Bone marrow (tissue), 2 donors: ENCODE data around the gene MBNL2.

Experiments
- DNase-seq, 2 donors: peaks; one replicate each; lab custom pipeline; 2025; lab: John Stamatoyannopoulos, UW

MBNL2 gene

DNA sequence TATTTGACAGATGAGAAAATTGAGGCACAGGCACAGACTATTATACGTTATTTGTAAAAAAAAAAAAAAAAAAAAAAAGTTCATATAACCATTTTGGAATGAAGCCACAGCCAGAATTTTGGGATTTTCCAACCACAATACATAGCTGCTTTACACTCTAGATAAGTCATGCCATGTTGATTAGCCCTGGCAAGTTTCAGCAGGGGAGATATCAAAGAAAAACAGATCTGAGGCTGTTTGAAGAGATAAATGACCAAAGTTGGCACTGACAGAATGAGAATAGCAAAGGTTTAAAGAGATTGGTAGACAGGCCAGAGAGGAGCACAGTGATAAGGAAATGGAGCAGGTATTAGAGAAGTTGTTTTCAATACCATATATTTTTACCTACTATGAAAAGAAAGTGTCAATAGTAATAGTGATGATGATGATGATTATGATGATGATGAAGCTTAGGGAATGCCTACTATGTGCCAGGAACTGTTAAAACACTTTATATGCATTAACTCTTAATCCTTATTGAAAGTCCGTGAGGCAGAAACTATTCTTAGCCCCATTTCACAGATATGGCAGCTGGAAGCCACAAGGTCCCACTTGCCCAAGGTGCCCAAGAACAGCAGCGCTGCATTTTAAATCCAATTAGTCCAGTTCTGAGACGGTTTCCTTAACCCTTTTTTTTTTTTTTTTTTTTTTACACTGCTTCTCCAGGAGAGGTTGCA, 105.5 kb downstream of the MBNL2 start:
- no peak for DNase-seq

DNA sequence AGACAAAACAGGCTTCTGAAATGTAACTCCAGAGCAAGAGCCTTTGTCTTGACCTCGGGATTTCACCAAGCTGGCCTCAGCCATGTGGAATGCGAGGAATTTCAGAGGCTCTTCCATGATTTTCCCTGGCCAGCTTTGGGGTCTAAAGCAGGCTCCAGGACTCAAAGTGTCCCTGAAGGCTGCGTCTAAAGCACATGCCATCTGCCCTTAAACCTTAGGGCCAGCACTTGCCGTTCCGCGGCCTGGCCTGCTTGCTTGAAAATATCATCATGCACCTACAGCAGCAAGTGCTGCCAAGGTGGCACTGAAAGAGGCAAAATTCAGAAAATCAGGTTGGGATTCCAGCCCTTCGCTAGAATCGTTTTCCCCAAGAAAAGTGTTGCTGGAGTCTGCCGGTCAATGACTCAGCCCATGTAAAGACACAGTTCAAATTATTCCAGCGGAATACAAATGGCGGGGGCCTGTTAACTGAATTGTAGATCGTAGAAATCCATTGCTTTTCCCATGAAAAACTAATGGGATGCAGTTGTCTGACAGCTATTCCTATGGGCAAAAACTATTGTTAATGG, 106.2 kb downstream of the MBNL2 start:
- DNase-seq: no peak

DNA sequence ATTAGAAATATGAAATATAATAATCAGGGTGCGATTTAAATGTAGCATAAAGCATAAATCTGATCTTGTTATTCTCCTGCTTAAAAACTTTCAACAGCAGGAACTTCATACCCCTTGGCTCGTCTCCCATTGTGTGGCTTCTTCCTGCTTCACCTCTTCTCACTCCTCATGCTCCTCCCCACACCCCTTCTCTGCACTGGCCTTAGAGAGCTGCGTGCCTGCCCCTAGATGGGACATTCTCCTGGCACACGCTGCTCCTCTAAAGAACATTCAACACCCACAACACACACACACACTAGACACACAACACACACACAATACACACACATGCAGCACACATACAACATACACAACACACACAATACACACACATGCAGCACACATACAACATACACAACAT, 107.2 kb downstream of the MBNL2 start:
- DNase-seq: no peak

DNA sequence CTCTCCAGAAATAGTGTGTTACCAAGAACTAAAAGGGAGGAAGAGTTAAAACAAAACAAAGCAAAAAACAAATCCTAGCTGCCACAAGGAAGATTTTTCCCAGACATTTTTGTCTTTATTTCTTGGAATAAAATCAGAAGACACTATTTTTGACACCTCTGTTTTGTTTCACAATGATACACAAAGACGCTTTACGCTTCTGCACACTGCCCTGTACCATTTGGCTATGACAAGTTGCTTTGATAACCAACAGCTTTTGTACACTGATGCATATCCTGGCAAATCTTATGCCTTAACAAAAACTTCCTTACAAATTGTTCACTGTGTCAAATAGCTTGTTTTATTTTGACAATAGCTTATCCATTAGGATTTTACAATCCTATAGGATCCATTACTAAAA, 108.3 kb downstream of the MBNL2 start:
- DNase-seq: no peak

DNA sequence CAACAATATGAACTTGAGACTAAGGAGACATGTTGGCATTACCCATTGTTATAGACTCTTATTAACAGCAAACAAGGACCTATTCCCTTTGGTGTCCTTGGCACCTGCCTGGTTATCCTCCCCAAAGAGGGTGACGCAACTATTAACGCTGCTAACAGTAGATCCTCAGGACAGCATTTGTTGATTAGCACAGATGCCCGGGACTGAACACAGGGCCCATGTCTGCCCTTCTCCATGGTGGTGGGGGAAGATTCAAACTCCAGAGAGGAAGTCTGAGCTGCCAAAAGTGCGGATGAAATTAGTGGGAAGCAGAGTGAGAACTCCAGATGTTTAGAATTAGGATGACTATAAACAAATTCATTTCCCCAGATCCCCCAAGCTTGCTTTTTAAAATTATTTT, 110.6 kb downstream of the MBNL2 start:
- DNase-seq: no peak

DNA sequence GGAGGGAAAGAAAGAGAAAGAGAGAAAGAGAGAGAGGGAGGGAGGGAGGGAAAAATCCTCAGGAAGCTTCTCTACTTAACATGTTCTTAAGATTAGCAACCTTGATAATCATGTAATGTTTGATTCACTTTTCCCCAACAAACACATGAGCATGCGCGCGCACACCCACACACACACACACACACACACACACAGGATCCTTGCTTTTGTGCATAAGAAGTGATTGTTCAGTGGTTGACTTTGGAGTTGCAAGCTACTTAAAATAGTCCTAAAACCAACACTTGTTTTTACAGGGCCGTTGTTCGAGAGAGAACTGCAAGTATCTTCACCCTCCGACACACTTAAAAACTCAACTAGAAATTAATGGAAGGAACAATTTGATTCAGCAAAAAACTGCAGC, 111.8 kb downstream of the MBNL2 start:
- no peak for DNase-seq

DNA sequence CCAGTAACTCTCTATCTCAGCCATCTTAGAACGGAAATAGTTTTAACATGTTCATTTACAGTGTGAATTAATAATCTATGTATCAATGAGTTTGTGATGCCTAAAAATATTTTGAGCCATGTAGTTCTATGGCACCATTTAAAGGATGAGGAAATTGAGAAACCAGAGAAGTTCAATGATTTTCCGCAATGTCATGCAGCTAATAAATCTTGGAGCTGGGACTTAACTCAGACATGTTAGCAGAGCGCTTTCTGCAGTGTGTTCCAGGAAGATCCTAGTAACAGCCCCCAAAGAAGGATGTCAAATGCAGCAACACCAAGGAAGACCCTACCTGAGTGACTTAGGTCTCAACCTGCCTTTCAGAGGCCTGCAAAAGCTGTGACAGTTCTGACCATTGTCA, 112.6 kb downstream of the MBNL2 start:
- no peak for DNase-seq

DNA sequence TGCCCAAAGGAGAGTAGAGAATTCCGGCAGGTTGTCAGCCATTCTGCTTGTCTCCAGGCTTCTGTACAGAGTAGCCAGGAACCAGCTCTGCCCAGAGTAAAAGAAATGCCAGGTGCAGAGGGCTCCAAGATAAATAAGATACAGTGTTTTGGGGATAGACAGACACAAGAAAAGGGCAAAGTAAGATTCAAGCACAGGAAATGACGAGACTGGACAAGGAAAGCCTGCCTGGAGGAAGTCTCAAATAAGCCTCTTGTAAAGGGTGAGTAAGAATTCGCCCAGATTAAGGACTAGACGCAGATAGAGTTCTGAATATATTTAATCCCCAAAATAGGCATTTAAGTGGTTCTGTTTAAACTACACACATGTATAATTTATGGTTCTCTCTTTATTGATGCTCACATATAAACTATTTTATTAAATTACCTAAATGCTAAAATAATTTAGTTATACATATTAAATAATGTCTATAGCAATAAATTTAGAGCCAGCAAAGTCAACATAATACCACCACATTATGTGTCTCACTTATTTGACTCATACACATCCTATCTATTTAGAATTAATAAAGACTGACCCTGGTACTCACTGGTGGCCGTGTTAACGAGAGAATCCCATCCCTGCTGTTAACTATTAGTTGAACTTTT, 113.5 kb downstream of the MBNL2 start:
- no peak for DNase-seq

DNA sequence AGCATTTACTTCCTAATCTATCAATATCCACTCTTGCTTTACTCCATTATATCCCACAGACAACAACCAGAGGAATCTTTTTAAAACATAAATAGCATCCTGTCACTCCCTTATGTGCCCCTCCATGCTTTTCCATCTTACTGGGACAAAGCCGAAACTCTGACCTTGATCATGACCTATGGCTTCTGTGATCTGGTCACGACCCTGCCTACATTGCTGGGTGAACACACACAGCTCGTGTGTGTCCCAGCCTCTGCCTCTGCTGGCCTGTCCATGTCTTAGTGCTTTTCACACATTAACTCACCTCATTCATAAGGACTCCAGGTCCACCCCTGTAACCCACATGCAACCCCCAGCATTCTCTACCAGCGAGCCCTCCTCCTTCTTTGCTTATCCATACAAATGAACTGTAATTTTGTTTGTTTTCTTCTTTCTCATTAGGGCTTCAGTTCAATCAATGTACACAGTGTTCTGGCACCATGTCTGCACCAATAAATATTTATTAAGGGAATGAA, 115.9 kb downstream of the MBNL2 start:
- DNase-seq: no peak

DNA sequence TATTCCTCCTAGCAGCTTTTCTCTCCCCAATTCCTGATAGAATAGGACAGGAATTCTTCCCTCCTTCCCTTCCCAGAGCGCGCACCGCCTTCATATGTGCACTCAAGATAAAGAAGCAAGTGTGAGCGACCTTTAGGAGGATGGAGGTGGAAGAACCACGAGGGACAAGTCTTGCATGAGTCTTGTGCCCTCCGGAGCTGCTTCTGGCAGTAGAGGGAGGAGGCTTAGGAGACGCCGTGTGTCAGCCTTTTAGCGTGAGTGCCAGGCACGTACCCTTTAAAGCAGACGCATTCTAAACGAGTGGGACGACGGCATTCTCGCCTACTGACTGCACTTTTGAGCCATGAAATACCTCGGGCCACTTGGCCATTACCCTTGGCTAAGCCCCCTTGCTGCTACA, 116.4 kb downstream of the MBNL2 start:
- DNase-seq: no peak

DNA sequence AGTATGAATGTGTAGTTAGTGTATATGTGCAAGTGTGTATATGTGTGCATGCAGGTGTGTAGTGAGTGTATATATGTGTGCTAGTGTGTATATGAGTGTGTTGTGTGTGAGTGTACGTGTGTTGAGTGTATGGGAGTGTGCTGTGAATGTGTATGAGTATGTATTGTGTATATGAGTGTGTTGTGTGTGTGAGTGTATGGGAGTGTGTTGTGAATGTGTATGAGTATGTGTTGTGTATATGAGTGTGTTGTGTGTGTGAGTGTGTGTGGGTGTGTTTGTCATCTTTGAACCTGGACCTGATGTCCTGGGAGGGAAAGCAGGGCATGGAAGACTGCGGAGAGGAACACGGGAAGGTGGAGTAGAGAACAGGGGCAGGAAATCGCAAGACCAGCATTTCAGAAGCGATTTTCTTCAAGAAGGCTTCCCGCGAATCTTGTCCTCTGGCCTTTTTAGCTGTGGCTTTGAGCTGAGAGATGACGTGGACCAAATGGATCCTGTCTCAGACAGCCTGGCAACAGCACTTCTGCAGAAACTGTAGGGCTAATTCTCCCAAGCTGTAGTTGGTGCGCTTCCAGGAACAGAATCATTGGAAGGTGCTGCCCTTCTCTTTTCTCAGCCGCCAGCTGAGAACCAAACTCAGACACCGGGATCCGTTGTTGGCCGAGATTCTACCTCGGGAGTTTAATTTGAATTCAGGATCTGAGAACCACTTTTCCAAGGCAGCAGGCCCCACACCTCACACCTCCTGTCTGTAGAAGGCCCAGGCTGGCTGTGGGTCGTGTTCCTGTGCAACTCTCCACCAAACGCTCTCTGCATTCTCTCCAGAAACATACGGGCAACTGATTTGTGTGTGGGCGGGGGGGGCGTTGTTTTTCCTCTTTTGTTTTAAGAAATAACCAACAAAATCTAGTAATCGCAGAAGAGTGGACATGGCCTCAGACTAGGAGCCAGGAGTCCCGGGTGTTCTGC, 117.2 kb downstream of the MBNL2 start:
- no peak for DNase-seq

DNA sequence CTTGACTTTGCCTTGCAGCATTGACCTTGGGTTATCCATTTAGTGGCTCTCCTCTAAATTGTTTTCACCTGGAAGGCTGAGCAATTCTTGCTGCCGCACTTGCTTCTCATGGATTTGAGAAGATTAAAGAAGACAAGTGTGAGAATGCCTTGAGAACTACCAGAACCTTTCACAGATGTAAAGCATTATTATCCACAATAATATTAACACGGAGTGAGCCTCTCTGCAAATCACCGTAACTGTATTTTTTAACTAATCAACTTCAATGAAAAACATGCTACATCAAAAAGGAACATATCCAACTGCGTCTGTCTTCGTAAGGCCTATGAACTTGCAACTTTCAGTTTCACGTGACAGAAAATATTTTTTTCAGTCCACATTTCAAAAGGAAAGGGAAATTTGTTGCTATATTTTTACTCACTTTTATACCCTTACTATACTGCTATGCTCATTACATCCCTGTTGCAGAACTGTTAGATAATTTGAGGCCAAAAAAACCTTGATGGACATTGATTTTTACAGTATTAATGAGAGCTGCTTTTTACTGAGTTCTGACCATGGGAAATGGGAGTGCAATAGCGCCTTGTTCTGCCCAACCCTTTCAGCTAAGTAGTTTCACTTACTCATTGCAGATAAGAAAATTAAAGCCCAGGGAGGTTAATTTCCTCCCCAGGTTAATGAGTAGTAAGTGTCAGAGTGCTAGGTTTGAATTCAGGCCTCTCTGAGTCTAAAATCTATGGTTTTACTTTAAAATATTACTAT, 118.0 kb downstream of the MBNL2 start:
- no peak for DNase-seq

DNA sequence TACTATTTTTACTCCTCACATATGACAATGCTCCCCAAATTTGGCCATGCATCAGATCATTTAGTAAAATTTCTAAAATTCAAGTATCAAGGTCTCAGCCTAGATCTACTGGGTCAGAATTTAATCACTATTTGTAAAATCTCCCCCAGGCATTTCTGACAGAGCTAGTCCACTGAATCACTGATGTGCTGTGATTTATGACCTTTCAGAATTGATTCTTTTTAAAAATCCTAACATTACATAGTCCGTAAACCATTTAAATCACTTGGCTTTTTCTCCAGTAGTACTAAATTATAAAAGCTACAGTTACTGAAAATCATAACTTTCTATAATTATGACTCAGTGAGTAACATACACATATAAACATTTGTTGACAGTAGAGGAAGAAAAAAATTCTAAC, 119.0 kb downstream of the MBNL2 start:
- DNase-seq: no peak

DNA sequence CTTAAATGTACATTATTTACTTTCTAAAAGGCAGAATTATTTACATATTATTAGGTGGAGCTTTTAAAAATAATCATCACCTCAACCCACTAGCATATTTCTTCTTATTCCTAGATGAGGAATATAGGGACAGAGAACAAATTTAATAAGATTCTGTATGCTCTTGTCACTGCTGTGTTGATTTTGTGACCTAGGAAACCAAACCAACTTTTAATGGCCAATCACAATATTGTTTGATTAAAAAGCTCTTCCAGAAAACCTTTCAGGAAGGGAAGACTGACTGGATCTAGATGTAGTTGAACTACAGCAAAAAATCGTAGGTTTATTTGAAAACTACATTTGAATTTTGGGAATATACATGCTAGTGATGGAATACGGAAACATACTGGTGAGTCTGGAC, 120.0 kb downstream of the MBNL2 start:
- DNase-seq: no peak

DNA sequence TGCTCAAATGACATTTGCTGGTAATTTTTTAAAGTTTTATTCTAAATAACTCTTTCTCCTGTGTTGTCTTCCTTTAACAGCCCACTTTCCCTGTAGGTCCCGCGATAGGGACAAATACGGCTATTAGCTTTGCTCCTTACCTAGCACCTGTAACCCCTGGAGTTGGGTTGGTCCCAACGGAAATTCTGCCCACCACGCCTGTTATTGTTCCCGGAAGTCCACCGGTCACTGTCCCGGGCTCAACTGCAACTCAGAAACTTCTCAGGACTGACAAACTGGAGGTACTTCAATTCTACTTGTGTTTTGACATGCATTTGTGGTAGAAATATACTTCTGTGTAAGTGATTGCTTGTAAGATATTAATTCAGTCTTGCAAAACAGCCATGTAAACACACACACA, 120.8 kb downstream of the MBNL2 start:
- DNase-seq: no peak

DNA sequence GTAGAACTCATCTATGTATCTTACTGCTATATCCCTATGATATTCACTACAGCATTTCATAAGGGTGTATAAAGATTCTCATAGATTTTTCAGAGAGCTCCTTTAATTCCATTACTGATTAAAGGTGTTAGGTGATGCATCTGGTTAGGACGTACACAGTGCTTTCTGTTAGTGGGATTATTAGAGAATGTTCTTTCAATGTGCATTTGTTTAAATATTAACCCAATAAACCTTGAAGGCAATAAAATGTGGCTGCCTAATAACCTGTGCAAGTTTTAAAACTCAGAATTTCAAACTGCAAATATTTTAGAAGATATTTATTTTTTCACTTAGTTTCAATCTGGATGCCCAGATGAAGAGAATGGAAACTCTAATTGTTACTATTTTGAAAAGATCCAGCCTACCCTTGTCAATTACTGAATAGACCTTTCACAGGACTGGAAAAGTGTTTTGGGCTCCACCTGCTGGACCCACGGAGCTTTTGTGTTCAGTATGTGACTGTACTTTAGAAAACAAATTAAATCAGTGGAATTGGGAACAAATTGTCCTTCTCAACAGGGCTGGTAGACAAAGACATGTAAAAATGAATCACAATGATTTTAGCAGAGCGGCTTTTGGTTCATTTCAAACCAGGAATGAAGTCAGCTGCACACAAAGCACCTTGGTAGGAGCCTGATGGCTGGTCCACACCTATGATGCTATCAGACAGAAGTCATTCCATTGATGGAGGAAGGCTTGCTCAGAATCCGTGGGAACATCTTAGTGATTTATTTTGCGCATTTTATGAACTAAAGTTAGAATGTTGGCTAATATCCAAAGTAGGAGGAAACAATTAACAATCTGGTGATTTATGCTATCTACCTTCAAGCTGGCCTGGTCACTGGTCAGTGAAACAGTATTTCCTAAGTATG, 122.4 kb downstream of the MBNL2 start:
- peak in 1 of 2 donors; percentile 18 for DNase-seq

DNA sequence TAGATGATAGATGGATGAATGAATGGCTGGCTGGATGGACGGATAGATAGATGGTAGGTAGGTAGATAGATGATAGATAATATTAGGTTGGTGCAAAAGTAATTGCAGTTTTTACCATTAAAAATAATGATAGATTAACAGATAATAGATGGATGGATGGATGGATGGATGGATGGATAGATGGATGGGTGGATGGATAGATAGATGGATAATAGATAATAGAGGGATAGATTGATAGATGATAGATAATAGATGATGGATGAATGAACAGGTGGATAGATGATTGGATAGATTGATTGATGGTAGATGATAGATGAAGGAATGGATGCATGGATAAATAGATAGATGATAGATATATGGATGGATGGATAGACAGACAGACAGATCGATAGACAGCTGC, 124.0 kb downstream of the MBNL2 start:
- no peak for DNase-seq

DNA sequence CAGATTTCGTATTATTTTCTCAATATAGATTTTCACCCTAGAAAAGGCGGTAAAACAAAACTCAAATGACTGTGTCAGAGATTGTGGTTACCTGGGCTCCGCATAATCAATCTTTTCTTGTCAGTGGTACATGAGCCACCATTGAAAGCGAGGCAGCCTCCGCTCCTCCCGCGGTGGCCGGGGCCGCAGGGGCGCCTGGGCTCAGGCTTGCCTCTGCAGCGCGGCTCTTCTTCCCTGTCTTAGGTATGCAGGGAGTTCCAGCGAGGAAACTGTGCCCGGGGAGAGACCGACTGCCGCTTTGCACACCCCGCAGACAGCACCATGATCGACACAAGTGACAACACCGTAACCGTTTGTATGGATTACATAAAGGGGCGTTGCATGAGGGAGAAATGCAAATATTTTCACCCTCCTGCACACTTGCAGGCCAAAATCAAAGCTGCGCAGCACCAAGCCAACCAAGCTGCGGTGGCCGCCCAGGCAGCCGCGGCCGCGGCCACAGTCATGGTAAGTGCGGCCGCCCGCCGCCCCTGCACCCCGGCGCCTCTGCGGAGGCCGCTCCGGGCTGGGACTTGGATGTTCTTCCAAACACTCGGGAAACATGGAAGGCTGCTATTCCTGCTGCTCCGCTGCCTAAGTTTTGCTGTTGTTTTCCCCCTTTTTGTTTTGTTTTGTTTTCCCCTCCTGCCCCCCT, 124.6 kb downstream of the MBNL2 start:
- DNase-seq: no peak

DNA sequence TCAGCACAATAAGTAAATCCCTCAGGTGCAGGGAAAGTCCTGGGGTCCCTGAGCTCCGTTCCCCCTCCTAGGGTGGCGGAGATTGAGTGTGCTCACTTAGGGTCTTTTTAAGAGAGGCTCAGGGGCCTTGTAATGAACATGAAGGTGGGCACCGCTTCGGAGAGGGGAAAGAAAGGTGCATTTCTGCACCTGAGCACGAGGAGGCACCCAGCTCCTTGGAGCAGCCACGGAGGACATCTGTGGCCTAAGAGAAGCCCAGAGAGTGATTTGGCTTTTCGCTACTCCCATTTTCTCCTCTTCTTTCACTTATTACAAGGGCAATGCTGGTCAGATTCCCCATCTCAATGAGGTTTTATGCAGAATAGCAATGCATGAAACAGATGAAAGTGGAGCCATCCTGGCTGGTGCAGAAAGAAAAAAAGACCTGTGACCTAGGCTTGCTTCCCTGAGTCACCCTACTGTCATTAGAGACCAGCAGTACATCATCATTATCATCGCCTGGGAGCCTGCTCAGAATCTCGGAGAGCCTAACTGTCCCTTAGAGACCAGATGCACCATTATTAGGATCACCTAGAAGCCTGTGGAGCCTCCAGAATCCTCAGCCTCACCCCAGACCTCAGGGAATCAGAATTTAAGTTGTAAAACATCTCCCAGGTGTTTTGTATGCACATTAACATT, 125.3 kb downstream of the MBNL2 start:
- no peak for DNase-seq
